ENCODE measurements around the gene LDLRAD4.

- TF ChIP-seq CTCF (IDR thresholded peaks at IDR 0.05; ENCODE audit: insufficient read depth, low read length): no peak
- no peak for TF ChIP-seq SPI1 (IDR thresholded peaks at IDR 0.05; ENCODE audit: borderline replicate concordance, low read depth)
- TF ChIP-seq GABPA (IDR thresholded peaks at IDR 0.05; ENCODE audit: low read depth): no peak
Measured at GRCh38 chr18:13318731-13319501, 100.4 kb downstream of the LDLRAD4 start.

Measured in HL-60 (cell line).